Measurements from ENCODE around the gene NUP210L.
A peak's percentile ranks its signal among the peaks of the same experiment; 100 is the strongest.
"Not testable (repeated sequence)": the region's sequence is repeated elsewhere in the genome, so short reads cannot be mapped to it uniquely, and the experiment has no call there.

Gene NUP210L

GRCh38 chr1:153987621-153988020 lies 167.3 kb downstream of the NUP210L start:
- no peak for DNase-seq

- no peak for DNase-seq
Measured at GRCh38 chr1:153985941-153986761, 168.7 kb downstream of the NUP210L start, which contains the start of gene RAB13. RAB13 (minus strand) TSS chr1:153986339; CDS start chr1:153986236, 103 bp downstream.

GRCh38 chr1:153985341-153985912 lies 169.4 kb downstream of the NUP210L start:
- DNase-seq: peak; percentile 48

GRCh38 chr1:153984123-153984894 lies 170.6 kb downstream of the NUP210L start:
- no peak for DNase-seq

GRCh38 chr1:153981735-153982134 lies 173.1 kb downstream of the NUP210L start:
- not testable (repeated sequence) for DNase-seq

- not testable (repeated sequence) for DNase-seq
Measured at GRCh38 chr1:153979091-153979490, 175.8 kb downstream of the NUP210L start.

- DNase-seq: no peak
Measured at GRCh38 chr1:153978274-153978909, 176.5 kb downstream of the NUP210L start.

- peak; percentile 91 for DNase-seq
Measured at GRCh38 chr1:153977250-153978240, 177.3 kb downstream of the NUP210L start, which contains the start of gene JTB. JTB (minus strand) TSS chr1:153977674; CDS start chr1:153977252, 422 bp downstream.

- DNase-seq: no peak
Measured at GRCh38 chr1:153976819-153977249, 178.0 kb downstream of the NUP210L start.

GRCh38 chr1:153973525-153973924 lies 181.3 kb downstream of the NUP210L start:
- no peak for DNase-seq

GRCh38 chr1:153973071-153973470 lies 181.8 kb downstream of the NUP210L start:
- DNase-seq: no peak

GRCh38 chr1:153970346-153970745 lies 184.5 kb downstream of the NUP210L start:
- DNase-seq: no peak

GRCh38 chr1:153968972-153969371 lies 185.9 kb downstream of the NUP210L start:
- no peak for DNase-seq

GRCh38 chr1:153968408-153968807 lies 186.5 kb downstream of the NUP210L start:
- no peak for DNase-seq

- no peak for DNase-seq
Measured at GRCh38 chr1:153968000-153968363, 186.9 kb downstream of the NUP210L start.

GRCh38 chr1:153967107-153967999 lies 187.5 kb downstream of the NUP210L start, which contains the start of gene CREB3L4:
CREB3L4 (plus strand) TSS chr1:153967902; CDS start chr1:153968526, 624 bp downstream.
- DNase-seq: peak; percentile 95

- no peak for DNase-seq
Measured at GRCh38 chr1:153963850-153964331, 191.0 kb downstream of the NUP210L start.

GRCh38 chr1:153963030-153963849 lies 191.6 kb downstream of the NUP210L start, which contains the start of gene SLC39A1:
SLC39A1 (minus strand) TSS chr1:153963537; CDS start chr1:153962715, 822 bp downstream.
- DNase-seq: peak; percentile 98

Data from activated CD4-positive, alpha-beta T cell treated with anti-CD3 and anti-CD28 coated beads, Interleukin-10, Interleukin-2, amounts not matched to agents 100 ng/mL and 50 ng/mL, durations not matched to agents 16 hours and 8 hours (primary cell).